Sigmoid colon (tissue), 7 donors: Measurements from ENCODE around the gene S1PR5. TPM values are rescaled to one million over a fixed set of nuclear protein-coding genes. Genes with fewer than 3 reads are reported as not detected.
A peak's percentile ranks its signal among the peaks of the same experiment; 100 is the strongest.
"Not testable (repeated sequence)": the region's sequence is repeated elsewhere in the genome, so short reads cannot be mapped to it uniquely, and the experiment has no call there.

Experiments used
- DNase-seq: peaks from one replicate; pipeline ENCODE4 v3.0.0-alpha.2; 2019
- H3K27ac ChIP-seq, 4 donors: fragments of 200-600 bp; sonication (generic); one replicate each; pipeline ENCODE4 v1.5.1; 2016 to 2019; ENCODE audit warnings: mild to moderate bottlenecking in 1 of 4
- H3K27me3 ChIP-seq, 3 donors: fragments of 200-600 bp; sonication (generic); one replicate each; pipeline ENCODE4 v1.5.1; 2019; ENCODE audit warnings: mild to moderate bottlenecking in 1 of 3
- H3K36me3 ChIP-seq, 4 donors: fragments of 200-600 bp; sonication (generic); one replicate each; pipeline ENCODE4 v1.5.1; 2016 to 2019
- H3K4me1 ChIP-seq, 4 donors: fragments of 200-600 bp; sonication (generic); one replicate each; pipeline ENCODE4 v1.5.1; 2017 to 2019
- H3K4me3 ChIP-seq, 4 donors: fragments of 200-600 bp; sonication (generic); one replicate each; pipeline ENCODE4 v1.5.1; 2017 to 2019; ENCODE audit warnings: mild to moderate bottlenecking in 2 of 4, moderate library complexity in 1 of 4
- H3K9me3 ChIP-seq, 4 donors: fragments of 200-600 bp in 3 of 4; sonication (generic) in 3 of 4; one replicate each; pipeline versions ENCODE4 v1.5.1 to v1.6.1; 2013 to 2019
- CTCF ChIP-seq, 4 experiments: fragments of 450-650 bp in 3 of 4; fragments of 200-600 bp in 1 of 4; IDR thresholded peaks; one replicate each; pipeline ENCODE4 v1.5.1; 2016 to 2019; ENCODE audit warnings: antibody characterized with exemption in 4 of 4, mild to moderate bottlenecking in 3 of 4, moderate library complexity in 2 of 4
- EP300 ChIP-seq, 4 donors: sonication (generic); formaldehyde crosslinking; IDR thresholded peaks; one replicate each; pipeline ENCODE4 v1.6.1; 2017; ENCODE audit warnings: antibody characterized with exemption in 4 of 4
- POLR2A ChIP-seq, 2 donors: fragments of 450-650 bp; IDR thresholded peaks; one replicate each; pipeline ENCODE4 v1.6.1; 2016; ENCODE audit warnings: antibody characterized with exemption in 2 of 2, mild to moderate bottlenecking in 2 of 2, moderate library complexity in 2 of 2
- POLR2AphosphoS5 ChIP-seq, 4 donors: sonication (generic); formaldehyde crosslinking; IDR thresholded peaks; one replicate each; pipeline ENCODE4 v1.6.1; 2017; ENCODE audit warnings: antibody characterized with exemption in 4 of 4
- WGBS, 2 donors: extraction: QIAGEN DNeasy Blood & Tissue Kit; methylation state at CpG; one replicate each; pipeline ENCODE4 v1.1.7; 2013; 5-methylcytosine and 5-hydroxymethylcytosine counted together
- intact Hi-C: fragments of 100-400 bp; cut with DNase I; formaldehyde crosslinking; loops from one replicate; pipeline ENCODE4 v1.15.1; 2023
- polyA plus RNA-seq, 3 donors: library from polyadenylated mRNA; stranded (reverse); fragments of 200-250 nt; gene quantifications; one replicate each; pipeline ENCODE4 v1.2.3, GENCODE V29; 2013
- total RNA-seq, 4 donors: library from RNA; depleted of rRNA; stranded (reverse); fragments of >200 nt; gene quantifications; one replicate each; pipeline ENCODE4 v1.1.0, GENCODE V29; 2016
- donor health status: healthy with polysubstance abuse.
- donor health status: Bipolar disorder and iron deficiency.
- donor health status: healthy.

S1PR5 gene
- total and polyA plus RNA-seq, 7 donors, result 0.07 TPM; not detected in 6

- WGBS, 2 donors, result 67 to 79% methylated on average over 6 of the region's 6 CpGs
These were observed 18.4 kb upstream of the S1PR5 start for GRCh38 chr19:10535613-10536012.

GRCh38 chr19:10533646-10534386 is 16.6 kb upstream of the S1PR5 start:
- Histone ChIP-seq H3K4me1 (no peaks in the 10 kb centered on the region), H3K36me3 (no peaks in the 10 kb centered on the region), H3K27ac (peak overlapping the region in 1 of 4 donors; percentile 64), H3K4me3 (no peak overlapping the region), H3K9me3 (no peaks in the 10 kb centered on the region), H3K27me3 (peaks cover 0 to 7% (median 5%) of the 10 kb centered on the region in 3 donors)
- TF ChIP-seq EP300 (IDR thresholded peaks at IDR 0.05), result no peak
- TF ChIP-seq POLR2A (IDR thresholded peaks at IDR 0.05), result no peak
- no peak for TF ChIP-seq CTCF (IDR thresholded peaks at IDR 0.05)
- TF ChIP-seq POLR2AphosphoS5 (IDR thresholded peaks at IDR 0.05), result no peak
- DNase-seq, result no peak
- 76 to 78% methylated on average over 10 of the region's 10 CpGs for WGBS, 2 donors
- intact Hi-C loops, result no loop called here

More at GRCh38 chr19:10535613-10536012, 18.4 kb upstream of the S1PR5 start:
- Histone ChIP-seq H3K4me3 (no peak overlapping the region), H3K4me1 (no peaks in the 10 kb centered on the region), H3K9me3 (no peaks in the 10 kb centered on the region), H3K36me3 (no peaks in the 10 kb centered on the region), H3K27ac (no peak overlapping the region), H3K27me3 (peaks cover 0 to 7% (median 5%) of the 10 kb centered on the region in 3 donors)
- DNase-seq, result no peak
- intact Hi-C loops, result loop anchor here (2.0 kb wide), 1 partner anchor 19 kb away; the partner anchor contains the start of gene S1PR5
- TF ChIP-seq CTCF (IDR thresholded peaks at IDR 0.05) (no peak), POLR2AphosphoS5 (IDR thresholded peaks at IDR 0.05) (no peak), POLR2A (IDR thresholded peaks at IDR 0.05) (no peak), EP300 (IDR thresholded peaks at IDR 0.05) (no peak)

GRCh38 chr19:10532457-10532856 is 15.2 kb upstream of the S1PR5 start:
- H3K27me3 ChIP-seq, result peaks cover 0 to 5% (median 0%) of the 10 kb centered on the region in 3 donors
- no peak overlapping the region for H3K27ac ChIP-seq
- no peak overlapping the region for H3K4me3 ChIP-seq
- TF ChIP-seq POLR2AphosphoS5 (IDR thresholded peaks at IDR 0.05), result no peak
- TF ChIP-seq EP300 (IDR thresholded peaks at IDR 0.05), result no peak
- no peak for TF ChIP-seq CTCF (IDR thresholded peaks at IDR 0.05)
- TF ChIP-seq POLR2A (IDR thresholded peaks at IDR 0.05), result no peak
- WGBS, 2 donors, result 91% methylated on average over 1 of the region's 1 CpG
- intact Hi-C loops, result no loop called here
- H3K4me1 ChIP-seq, result no peaks in the 10 kb centered on the region
- H3K9me3 ChIP-seq, result no peaks in the 10 kb centered on the region
- H3K36me3 ChIP-seq, result no peaks in the 10 kb centered on the region
- DNase-seq, result no peak

GRCh38 chr19:10526887-10527286 is 9.6 kb upstream of the S1PR5 start:
- 85 to 91% methylated on average over 8 of the region's 8 CpGs for WGBS, 2 donors
- H3K4me1 ChIP-seq, H3K9me3 ChIP-seq, H3K36me3 ChIP-seq, H3K27me3 ChIP-seq, DNase-seq, H3K4me3 ChIP-seq, H3K27ac ChIP-seq, intact Hi-C loops: not testable (repeated sequence)

DNA sequence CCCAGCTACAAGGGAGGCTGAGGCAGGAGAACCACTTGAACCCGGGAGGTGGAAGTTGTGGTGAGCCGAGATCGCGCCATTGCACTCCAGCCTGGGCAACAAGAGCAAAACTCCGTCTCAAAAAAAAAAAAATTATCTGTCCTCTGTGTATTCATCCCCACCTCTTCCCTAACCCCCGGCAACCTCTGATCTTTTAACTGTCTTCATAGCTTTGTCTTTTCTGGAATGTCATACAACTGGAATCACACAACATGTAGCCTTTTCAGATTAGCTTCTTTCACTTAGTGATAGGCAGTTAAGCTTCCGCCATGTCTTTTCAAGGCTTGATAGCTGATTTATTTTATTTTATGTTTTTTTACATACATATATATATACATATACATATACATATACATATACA is 8.4 kb upstream of the S1PR5 start:
- H3K27me3 ChIP-seq, result peaks cover 0 to 4% (median 0%) of the 10 kb centered on the region in 3 donors
- WGBS, 2 donors, result 87 to 90% methylated on average over 7 of the region's 7 CpGs
- H3K9me3 ChIP-seq, result no peaks in the 10 kb centered on the region
- H3K27ac ChIP-seq, result no peak overlapping the region
- no peak for DNase-seq
- no peaks in the 10 kb centered on the region for H3K4me1 ChIP-seq
- H3K4me3 ChIP-seq, result no peak overlapping the region
- no peaks in the 10 kb centered on the region for H3K36me3 ChIP-seq
- TF ChIP-seq EP300 (IDR thresholded peaks at IDR 0.05) (no peak), CTCF (IDR thresholded peaks at IDR 0.05) (no peak), POLR2AphosphoS5 (IDR thresholded peaks at IDR 0.05) (no peak), POLR2A (IDR thresholded peaks at IDR 0.05) (no peak)
- intact Hi-C loops, result no loop called here
